HG03354 (cell line): ENCODE results near the gene DMRTA1.
A peak's percentile ranks its signal among the peaks of the same experiment; 100 is the strongest.
"Not testable (repeated sequence)": the region's sequence is repeated elsewhere in the genome, so short reads cannot be mapped to it uniquely, and the experiment has no call there.

Experiments
- ATAC-seq: cut with Tn5 transposase; IDR thresholded peaks from one replicate; pipeline ENCODE4 v1.9.1; 2021; ENCODE audit warnings: mild to moderate bottlenecking; ENCODE audit not compliant: unreplicated experiment, poor library complexity, severe bottlenecking

The DMRTA1 gene, protein sequence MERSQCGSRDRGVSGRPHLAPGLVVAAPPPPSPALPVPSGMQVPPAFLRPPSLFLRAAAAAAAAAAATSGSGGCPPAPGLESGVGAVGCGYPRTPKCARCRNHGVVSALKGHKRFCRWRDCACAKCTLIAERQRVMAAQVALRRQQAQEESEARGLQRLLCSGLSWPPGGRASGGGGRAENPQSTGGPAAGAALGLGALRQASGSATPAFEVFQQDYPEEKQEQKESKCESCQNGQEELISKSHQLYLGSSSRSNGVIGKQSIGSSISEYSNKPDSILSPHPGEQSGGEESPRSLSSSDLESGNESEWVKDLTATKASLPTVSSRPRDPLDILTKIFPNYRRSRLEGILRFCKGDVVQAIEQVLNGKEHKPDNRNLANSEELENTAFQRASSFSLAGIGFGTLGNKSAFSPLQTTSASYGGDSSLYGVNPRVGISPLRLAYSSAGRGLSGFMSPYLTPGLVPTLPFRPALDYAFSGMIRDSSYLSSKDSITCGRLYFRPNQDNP

DNA sequence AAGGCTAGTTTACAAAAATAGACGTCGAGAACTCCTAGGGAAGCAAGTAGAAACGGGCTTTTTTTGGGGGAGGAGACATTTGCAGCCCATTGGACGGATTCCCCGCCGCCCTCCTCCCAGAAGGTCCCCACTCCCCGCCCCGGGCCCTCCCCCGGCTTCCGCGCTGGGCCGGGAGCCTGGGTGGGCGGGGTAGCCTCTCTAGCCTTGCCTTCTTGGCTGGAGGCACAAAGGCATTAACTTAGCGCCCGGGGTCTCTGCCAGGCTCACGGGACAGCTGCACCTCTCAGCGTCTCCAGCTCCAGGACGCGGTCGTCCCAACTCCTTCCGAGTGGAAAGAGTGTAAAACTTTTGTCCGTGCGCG, at the start of gene DMRTA1:
TSS of gene DMRTA1 (plus strand) at position 236 of the 361 bp plus-strand sequence. CDS start 242 bp downstream, outside the sequence.
- peak; percentile 31 for ATAC-seq

DNA sequence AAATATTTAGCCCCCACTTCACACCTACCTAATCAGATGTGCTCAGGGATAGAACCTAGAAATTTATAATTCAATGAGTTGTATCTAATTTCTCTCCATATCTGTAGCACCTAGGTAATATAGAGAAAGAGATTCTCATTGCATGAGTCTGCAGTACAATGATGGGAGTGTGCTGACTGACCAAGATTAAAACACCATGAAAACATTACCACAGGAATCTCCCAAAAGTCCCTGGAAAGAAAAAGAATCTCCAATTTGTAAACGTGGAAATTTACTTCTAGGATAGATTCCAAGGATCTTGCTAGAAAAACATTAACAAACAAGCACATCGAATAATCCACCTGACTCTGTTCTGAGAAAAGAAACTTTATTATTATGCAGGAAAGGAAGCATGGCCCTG, 45.0 kb upstream of the DMRTA1 start:
- ATAC-seq: no peak

- ATAC-seq: no peak
Measured at GRCh38 chr9:22405869-22406659, 40.6 kb upstream of the DMRTA1 start.

- ATAC-seq: no peak
Measured at GRCh38 chr9:22413884-22414283, 32.7 kb upstream of the DMRTA1 start.

GRCh38 chr9:22415941-22416691, 30.5 kb upstream of the DMRTA1 start:
- no peak for ATAC-seq

- no peak for ATAC-seq
Measured at GRCh38 chr9:22416692-22417060, 29.9 kb upstream of the DMRTA1 start.

DNA sequence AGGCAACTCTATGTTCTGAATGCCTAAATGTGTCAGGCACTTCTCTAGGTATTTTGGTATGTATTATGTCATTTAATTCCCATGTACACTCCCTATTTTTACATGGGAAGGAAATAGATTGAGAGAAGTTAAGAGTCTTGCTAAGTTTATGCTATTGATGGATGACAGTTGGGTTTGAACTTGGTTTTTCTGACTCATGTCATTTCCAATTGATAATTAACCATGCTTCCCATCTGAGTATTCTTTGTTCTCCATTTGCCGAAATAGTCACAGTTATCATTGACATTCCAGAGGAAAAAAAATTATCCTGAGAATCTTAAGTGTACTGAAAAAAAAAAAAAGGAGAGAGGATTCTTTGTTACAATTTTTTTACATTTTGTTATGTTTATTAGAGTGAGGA, 23.1 kb upstream of the DMRTA1 start:
- no peak for ATAC-seq

GRCh38 chr9:22424616-22425015, 22.0 kb upstream of the DMRTA1 start:
- ATAC-seq: no peak

DNA sequence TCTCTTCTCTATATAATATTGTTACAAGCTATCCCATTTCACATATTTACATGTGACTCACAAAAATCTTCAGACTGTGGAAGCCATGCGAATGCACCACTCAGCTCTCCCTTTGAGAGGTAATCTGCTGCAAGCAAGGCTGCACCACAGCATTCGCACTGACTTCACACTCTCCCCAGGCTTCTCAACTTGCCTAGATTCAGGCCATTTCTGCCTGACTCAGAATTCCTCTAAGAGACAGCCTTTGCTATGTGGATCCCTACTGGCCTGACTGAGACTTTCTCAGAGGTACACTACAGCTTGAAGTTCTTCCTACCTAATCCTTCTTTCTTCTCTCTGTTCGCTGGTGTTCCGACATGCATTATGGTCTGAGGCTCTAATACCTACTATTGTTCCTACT, 21.1 kb upstream of the DMRTA1 start:
- no peak for ATAC-seq

GRCh38 chr9:22427226-22427880, 19.3 kb upstream of the DMRTA1 start:
- ATAC-seq: no peak

DNA sequence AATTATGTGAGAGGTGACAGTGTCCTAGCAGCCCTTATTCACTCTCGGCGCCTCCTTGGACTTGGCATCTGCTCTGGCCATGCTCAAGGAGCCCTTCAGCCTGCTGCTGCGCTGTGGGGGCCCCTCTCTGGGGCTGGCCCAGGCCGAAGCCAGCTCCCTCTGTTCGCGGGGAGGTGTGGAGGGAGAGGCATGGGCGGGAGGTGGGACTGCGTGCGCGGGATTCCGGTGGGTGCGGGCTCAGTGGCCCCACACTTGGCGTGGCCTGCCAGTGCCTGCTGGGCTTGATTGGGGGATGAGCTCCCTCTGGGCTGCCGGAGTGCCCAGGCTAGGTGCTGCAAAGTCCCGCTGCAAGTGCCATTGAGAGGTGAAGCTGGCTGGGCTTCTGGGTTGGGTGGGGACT, 12.9 kb upstream of the DMRTA1 start:
- no peak for ATAC-seq

- ATAC-seq: not testable (repeated sequence)
Measured at GRCh38 chr9:22435252-22435651, 11.4 kb upstream of the DMRTA1 start.

GRCh38 chr9:22437461-22438067, 9.1 kb upstream of the DMRTA1 start:
- not testable (repeated sequence) for ATAC-seq

DNA sequence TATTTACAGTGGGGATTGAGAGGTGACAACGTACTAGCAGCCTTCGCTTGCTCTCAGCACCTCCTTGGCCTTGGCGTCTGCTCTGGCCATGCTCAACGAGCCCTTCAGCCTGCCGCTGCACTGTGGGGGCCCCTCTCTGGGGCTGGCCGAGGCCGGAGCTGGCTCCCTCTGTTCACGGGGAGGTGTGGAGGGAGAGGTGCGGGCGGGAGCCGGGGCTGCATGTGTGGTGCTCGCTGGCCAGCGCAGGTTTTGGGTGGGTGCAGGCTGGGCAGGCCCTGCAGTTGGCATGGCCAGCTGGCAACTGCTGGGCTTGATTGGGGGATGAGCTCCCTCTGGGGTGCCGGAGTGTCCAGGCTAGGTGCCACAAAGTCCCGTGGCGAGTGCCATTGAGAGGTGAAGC, 5.8 kb upstream of the DMRTA1 start:
- ATAC-seq: no peak

DNA sequence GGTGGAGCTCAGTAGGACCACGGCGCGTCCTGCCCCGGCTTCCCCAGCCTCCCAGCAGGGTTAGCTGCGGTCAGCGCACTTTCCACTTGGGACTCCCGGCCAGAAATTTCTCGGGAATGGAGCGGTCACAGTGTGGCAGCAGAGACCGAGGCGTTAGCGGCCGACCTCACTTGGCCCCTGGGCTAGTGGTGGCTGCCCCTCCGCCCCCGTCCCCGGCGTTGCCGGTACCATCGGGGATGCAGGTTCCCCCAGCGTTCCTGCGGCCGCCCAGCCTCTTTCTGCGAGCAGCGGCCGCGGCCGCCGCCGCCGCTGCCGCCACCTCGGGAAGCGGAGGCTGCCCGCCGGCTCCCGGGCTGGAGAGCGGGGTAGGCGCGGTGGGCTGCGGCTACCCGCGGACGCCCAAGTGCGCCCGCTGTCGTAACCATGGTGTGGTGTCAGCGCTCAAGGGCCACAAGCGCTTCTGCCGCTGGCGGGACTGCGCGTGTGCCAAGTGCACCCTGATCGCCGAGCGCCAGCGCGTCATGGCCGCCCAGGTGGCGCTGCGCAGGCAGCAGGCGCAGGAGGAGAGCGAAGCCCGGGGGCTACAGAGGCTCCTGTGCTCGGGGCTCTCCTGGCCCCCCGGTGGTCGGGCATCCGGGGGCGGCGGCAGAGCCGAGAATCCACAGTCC, 460 bp downstream of the DMRTA1 start:
- peak; percentile 77 for ATAC-seq

GRCh38 chr9:22447618-22448305, 1.1 kb downstream of the DMRTA1 start:
- no peak for ATAC-seq

DNA sequence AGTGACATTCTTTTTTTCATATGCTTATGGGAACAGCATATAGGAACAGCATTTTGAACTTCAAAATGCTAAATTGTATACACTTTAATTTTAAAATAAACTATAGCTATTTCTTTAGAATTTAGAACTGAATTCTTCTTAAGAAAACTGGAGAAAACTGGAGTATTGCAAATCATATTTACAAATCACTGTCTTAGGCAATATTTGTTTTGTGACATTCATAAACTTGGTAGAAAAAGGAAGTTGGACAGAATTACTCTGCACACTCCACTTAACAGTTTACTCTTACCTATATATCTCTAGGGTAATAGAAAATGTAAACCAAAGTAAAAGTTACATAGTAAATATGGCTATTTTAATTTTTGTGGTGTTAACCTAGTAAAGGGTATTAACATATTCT, 3.1 kb downstream of the DMRTA1 start:
- ATAC-seq: no peak

DNA sequence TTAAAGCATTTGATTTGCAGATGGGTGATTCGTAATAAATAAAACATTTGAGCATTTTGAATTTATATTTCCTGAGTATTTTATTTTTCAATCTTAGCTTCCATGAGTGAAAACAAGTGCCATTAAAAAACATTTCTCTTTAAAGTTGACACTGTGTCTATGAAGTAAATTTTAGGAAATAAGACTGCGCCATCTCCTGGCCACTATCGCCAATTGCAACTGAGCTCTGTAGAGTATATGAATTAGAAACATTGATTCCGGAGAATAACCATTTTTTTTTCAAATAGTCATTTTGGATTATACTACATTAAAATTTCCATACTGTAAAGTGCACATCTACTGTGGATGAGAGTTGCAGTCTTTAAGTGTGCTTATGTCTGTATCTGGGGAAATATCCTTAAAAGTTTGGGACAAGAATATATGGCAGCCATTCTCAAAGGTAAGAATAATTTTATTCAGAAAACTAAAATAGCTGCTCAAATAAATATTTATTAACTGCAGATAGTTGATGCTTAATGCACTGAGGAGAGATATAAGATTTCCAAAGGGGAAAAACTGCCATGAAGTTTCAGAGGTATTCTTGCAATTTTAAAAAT, 5.9 kb downstream of the DMRTA1 start:
- ATAC-seq: peak; percentile 85
